ENCODE measurements around the gene TNS3. TPM values are rescaled to one million over a fixed set of nuclear protein-coding genes. Genes with fewer than 3 reads are reported as not detected.

TNS3 gene
- total RNA-seq, 4 donors from 2014 or later = 70.9 to 112 (median 98.6) TPM

DNA sequence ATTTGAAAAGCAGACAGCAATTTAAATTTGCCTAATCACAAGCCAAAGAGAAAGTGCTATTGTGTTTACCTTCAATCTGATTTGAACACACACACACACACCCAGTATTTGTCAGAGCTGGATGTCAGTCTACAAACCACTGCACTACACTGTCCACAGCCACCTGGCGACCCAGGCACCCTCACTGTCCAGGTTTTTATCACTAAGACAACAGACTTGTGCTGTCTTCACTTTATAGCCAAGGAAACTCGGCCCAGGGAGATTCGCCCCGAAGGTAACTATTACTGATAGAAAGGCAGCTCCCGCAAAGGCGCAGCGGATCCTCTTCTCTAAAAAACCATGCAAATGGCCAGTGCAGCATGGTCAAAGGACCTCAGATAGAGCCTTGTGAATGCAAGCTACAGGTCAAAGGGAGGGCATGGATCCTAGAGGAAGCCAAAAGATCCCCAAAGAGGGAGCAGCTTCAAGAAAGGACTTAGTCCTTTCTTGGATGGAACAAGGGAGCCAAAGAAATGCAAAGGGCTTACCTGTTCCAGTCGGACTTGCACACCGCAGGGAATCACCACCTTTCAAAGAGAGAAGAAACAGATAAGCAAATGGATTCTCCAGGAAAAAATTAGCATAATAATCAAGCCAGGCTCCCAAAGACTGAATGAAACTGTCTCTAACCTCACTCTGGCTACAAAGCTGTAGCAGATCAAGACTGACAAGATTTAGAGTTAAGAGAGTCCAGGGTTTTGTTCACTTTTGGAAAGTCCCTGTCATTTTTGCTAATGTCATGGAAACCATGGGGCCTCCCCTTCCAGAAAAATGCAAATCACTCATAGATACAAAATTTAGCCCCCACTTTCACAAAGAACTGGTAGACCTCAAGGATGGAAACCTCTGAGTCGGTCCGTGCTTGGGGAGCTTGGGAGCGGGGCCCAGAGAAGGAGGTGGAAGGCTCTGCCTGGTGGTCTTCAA lies 101.1 kb downstream of the TNS3 start:
- ATAC-seq (ENCODE audit: low FRiP score) = no peak
- TF ChIP-seq, protein P1, sequence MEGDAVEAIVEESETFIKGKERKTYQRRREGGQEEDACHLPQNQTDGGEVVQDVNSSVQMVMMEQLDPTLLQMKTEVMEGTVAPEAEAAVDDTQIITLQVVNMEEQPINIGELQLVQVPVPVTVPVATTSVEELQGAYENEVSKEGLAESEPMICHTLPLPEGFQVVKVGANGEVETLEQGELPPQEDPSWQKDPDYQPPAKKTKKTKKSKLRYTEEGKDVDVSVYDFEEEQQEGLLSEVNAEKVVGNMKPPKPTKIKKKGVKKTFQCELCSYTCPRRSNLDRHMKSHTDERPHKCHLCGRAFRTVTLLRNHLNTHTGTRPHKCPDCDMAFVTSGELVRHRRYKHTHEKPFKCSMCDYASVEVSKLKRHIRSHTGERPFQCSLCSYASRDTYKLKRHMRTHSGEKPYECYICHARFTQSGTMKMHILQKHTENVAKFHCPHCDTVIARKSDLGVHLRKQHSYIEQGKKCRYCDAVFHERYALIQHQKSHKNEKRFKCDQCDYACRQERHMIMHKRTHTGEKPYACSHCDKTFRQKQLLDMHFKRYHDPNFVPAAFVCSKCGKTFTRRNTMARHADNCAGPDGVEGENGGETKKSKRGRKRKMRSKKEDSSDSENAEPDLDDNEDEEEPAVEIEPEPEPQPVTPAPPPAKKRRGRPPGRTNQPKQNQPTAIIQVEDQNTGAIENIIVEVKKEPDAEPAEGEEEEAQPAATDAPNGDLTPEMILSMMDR (IDR thresholded peaks at IDR 0.05) = no peak
- DNase-seq (ENCODE audit: low spot score) = no peak

DNA sequence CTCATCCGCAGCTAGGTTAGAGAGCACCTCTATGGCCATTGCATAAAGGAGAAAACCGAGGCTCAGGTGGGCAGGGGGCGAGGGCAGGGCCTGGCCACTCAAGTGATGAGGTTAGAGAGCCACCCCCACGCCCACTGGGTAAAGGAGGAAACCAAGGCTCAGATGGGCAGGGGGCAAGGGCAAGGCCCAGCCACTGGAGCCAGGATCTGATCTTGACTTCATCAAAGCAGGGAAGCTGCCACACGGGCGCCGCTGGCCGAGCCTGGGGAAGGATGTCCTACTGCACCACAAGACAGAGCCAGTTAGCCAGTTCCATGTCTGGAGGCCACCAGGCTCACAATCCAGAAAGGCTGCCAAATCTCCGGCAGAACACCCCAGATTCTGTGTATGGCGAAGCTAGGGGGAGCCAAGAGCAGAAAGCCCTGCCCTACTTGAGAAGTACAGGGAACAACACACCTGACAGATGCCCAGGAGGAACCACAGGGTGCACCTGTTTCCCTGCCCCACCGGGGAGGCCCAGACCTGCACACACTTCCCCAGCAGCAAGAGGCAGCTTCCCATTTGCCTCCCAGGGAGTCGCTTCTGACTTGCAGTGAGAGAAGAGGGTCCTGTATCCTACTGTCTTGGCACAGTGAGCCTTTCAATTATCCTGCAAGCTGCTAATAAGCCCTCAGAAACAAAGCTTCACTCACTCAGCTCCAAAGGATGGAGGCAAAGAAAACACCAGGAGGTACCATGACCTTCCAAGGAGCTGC lies 101.9 kb downstream of the TNS3 start:
- TF ChIP-seq, protein P1 (IDR thresholded peaks at IDR 0.05) = no peak
- DNase-seq (ENCODE audit: low spot score) (no peak), ATAC-seq (ENCODE audit: low FRiP score) (no peak)

DNA sequence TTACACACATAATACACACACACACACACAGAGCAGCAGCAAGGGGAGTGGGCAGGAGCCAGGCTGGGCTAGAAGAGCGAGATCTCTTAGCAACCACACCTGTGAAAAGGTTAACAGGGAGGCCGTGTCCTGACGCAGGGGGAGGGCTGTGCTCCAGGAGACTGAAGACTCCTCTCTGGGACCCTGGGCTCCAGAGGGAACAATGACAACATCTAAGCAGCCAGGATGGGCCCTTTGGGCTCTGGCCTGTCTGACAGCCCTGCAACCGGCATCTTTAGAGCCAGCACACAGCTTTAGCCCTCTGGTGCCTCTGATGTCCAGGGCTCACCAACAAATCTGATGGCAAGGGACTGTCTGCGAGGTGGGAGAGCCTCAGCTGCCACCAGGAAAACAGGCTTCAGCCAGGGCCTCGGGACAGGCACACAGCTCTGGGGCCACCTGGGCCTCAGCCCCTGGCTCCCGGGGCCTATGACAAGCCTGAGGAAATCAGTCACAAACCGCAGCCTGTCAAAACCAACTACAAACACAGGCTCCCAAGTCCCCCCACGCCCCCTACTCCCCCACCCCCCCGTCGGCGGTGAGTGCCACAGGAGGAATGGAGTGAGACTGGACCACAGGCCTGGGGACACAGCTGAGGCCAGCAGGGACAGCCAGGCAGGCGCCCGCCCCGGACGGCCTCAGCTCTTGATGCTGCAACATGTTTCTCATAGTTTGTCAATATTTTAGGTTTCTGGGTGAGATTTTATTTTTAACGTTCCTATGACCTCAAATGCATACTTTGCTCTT lies 102.8 kb downstream of the TNS3 start:
- TF ChIP-seq, protein P1 (IDR thresholded peaks at IDR 0.05) = no peak
- DNase-seq (ENCODE audit: low spot score) = no peak

DNA sequence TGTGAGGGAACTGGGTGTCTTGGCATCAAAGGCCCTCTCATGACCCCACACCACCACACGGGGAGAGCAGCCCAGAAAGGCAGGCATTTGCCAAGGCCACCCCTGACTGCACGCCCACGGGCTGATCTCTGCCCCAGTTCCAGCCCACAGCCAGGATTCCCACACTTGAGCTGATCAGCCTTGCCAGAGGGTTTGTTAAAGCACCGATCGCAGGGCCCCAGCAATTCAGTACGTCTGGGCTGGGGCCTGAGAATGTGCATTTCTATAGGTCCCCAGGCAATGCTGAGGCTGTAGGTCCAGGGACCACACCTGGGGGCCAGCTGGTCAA lies 103.9 kb downstream of the TNS3 start:
- ATAC-seq (ENCODE audit: low FRiP score) (no peak), DNase-seq (ENCODE audit: low spot score) (no peak)
- TF ChIP-seq, protein P1 (IDR thresholded peaks at IDR 0.05) = no peak

More for the DNA sequence above, 102.8 kb downstream of the TNS3 start:
- no peak for ATAC-seq (ENCODE audit: low FRiP score)

DNA sequence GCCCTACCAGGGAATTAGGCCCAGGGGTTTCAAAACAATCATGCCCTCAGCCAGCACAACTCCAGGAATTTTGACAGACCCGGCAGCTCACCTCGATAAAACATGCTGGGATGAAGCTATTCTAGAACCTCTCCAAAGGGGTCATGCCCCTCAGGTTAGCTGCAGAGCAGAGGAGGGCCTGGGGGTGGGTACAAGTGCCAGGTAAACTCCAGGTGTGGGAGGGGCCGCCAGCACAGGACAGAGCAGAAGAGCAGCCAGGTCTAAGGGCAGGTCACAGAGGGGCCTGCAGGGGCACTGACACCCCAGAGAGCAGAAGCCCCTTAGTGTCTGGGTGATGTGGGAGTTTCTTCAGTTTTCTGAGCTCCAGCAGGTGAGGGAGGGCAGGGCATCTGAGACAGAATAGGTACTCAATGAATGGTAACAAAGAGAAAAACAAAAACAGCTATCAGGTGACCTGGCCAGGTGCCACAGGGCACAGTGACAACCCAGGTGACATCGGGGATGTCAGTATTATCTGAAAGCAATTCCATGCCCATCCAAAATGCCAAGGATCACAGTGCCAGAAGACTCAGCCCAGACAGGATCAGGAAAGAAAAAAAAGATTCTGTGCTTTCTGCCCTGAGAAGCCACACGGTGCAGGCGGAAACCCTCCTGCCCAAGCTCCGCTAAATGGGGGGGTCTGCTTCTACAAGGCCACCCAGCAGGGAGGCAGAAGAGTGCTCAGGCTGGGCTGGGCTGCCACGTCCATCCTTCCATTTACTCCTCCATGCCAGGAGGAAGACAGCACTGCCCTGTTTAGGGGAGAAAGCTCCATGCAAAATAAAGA lies 104.5 kb downstream of the TNS3 start:
- ATAC-seq (ENCODE audit: low FRiP score) (no peak), DNase-seq (ENCODE audit: low spot score) (no peak)
- TF ChIP-seq, protein P1 (IDR thresholded peaks at IDR 0.05) = no peak

DNA sequence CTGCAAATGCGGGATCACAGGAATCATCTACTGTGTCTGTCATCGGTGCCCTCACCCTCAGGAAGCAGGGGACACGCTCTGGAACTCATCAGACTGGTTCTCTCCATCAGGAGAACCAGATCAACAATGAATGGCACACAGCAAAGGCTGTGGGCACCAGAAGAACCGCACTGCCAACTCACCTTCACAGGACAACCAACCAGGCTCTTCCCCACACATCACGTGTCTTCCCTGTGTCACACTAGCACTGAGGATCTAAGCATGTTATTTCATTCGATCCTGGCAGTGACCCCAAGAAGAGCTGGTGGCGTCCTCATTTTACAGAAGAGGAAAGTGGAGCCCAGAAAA lies 106.1 kb downstream of the TNS3 start:
- ATAC-seq (ENCODE audit: low FRiP score) (no peak), DNase-seq (ENCODE audit: low spot score) (no peak)
- TF ChIP-seq, protein P1 (IDR thresholded peaks at IDR 0.05) = no peak

Measured in omental fat pad (tissue), 4 donors.